ENCODE results near the gene CLEC18C.
"Not testable (repeated sequence)": the region's sequence is repeated elsewhere in the genome, so short reads cannot be mapped to it uniquely, and the experiment has no call there.

The CLEC18C gene

DNA sequence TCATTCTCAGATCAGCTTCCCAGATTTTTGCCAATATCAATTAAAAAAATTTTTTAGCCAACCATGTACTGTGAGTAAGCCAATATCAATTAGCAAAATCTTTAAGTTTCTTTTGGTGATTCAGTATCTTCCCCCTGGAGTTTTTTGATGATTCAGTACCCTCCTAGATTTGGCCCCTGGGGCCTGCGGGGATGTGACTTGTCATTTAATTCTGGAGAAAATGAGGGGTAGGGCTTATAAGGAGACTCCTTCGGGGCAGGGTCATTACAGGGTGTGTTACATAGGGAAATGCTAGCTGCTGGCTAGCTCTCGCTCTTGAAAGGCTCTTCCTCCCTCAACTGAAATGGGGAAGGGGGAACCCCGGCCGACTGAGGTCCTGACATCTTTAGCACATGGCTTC lies 17.0 kb downstream of the CLEC18C start:
- H3K9me3 Mint-ChIP-seq, H3K27ac Mint-ChIP-seq, H3K4me3 Mint-ChIP-seq, H3K27me3 Mint-ChIP-seq, H3K4me1 Mint-ChIP-seq, H3K36me3 Mint-ChIP-seq: not testable (repeated sequence)

DNA sequence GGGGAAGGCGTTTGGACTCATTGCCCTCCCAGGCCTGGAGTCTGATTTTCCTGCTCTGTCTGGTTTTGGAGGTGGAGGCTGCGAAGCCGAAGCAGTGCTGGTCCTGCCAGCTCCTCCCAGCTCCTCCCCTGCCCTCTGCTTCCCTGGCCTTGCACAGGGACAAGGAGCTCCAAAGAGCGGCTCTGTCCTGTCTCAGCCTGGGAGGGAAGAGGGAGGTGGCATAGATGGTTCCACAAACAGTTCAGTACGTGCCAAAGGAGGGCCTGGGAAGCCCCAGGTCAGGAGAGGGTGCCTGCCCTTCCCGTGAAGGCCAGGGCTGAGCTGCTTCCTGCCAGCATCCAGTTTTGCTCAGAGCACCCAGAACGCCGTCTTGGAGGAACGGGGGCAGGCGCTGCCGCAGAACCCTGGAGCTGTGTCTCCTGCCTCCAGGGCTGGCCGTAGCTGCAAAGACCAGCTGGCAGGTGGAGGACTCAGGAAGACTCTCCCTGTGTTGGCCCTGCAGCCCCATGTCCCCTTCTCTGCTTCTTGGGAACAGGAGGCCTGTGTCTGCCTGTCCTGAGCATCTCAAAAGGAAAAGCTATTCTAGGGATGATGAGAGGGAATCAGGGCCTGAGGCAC lies 23.2 kb downstream of the CLEC18C start:
- not testable (repeated sequence) for H3K36me3 Mint-ChIP-seq, H3K4me3 Mint-ChIP-seq, H3K4me1 Mint-ChIP-seq, H3K27ac Mint-ChIP-seq, H3K27me3 Mint-ChIP-seq, H3K9me3 Mint-ChIP-seq

DNA sequence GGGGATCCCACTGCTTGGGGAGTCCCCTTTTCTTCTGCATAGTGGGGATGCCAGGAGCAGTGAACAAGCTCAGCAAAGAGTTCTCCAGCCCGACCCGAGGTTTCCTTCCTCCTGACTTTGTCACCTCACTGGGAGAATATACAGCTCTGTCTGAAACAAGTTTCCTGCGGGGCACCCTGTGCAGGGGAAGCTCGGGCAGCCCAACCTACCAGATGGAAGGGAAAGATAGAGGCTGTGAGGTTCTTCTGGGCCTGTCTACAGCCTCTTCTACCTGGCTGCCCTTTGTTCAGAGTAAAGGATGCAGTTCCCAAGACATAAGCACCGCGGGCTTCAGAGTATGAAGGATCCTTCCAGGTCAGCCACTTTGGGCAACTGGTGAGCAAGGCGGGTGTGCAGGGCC lies 24.0 kb downstream of the CLEC18C start:
- not testable (repeated sequence) for H3K4me1 Mint-ChIP-seq, H3K36me3 Mint-ChIP-seq, H3K9me3 Mint-ChIP-seq, H3K27ac Mint-ChIP-seq, H3K27me3 Mint-ChIP-seq, H3K4me3 Mint-ChIP-seq

DNA sequence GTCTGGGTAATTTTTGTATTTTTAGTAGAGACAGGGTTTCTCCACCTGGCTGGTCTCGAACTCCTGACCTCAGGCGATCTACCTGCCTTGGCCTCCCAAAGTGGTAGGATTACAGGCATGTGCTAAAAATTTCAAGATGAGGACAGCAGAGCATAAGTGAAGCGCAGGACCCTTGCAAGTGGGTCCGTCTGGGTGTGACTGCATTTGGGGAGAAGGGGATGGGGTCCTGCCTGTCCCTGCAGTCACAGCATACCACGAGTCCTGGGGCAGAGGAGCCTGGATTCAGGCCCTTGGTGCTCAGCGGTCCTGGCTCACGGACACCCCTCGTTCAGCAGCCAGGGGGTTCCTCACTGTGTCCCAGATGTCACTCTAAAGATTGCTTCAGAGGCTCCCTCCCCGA lies 24.6 kb downstream of the CLEC18C start:
- not testable (repeated sequence) for H3K36me3 Mint-ChIP-seq, H3K27me3 Mint-ChIP-seq, H3K27ac Mint-ChIP-seq, H3K4me3 Mint-ChIP-seq, H3K9me3 Mint-ChIP-seq, H3K4me1 Mint-ChIP-seq

DNA sequence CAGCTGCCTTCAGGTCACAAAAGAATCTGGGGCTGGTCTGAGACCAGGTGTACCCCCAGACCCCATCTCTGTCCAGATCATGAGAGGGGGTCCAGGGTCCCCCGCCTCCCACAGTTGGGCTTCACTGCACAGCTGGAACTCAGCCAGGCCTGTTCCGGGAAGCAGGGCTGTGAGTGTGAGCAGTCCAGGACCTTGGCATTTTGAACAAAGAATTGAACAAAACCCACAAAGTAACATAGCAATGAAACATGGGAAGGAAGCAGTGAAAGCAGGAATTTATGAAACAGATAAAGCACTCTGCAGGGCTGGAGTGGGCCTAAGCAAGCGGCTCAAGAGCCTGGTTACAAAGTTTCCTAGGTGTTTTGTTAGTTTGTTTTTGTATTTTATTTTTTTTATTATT lies 25.1 kb downstream of the CLEC18C start:
- not testable (repeated sequence) for H3K4me3 Mint-ChIP-seq, H3K27me3 Mint-ChIP-seq, H3K27ac Mint-ChIP-seq, H3K9me3 Mint-ChIP-seq, H3K36me3 Mint-ChIP-seq, H3K4me1 Mint-ChIP-seq

DNA sequence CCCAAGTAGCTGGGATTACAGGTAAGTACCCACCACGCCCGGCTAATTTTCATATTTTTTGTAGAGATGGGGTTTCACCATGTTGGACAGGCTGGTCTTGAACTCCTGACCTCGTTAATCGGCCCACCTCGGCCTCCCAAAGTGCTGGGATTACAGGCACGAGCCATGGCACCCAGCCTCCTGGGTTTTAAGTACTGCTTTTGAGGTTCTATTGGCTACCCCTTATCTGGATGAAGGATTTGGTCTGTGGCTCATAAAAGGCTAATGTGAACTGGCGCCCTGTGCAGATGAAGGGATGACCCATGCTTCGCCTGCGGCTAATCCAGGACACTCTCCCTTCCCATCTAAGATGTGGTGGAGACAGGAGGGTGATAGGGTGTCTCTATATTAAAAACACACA lies 25.6 kb downstream of the CLEC18C start:
- not testable (repeated sequence) for H3K27ac Mint-ChIP-seq, H3K4me3 Mint-ChIP-seq, H3K27me3 Mint-ChIP-seq, H3K4me1 Mint-ChIP-seq, H3K36me3 Mint-ChIP-seq, H3K9me3 Mint-ChIP-seq

DNA sequence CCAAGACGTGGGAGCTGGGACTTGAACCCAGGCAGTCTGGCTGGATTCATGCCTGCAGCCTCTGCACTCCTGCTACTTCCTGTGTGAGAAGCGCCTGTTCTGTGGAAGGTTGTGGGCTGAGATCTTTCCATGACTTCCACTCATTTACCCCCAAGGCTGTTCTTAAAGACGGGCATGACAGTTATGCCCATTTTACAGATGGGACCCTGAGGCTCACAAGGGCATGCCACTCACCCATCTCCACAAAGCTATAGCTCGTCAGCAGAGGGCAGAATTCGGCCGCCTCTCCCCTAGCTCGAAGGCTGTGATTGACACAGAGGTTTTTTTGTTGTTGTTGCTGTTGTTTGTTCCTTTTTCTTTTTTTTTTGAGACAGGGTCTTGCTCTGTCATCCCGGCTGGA lies 26.5 kb downstream of the CLEC18C start:
- H3K27me3 Mint-ChIP-seq, H3K36me3 Mint-ChIP-seq, H3K9me3 Mint-ChIP-seq, H3K27ac Mint-ChIP-seq, H3K4me3 Mint-ChIP-seq, H3K4me1 Mint-ChIP-seq: not testable (repeated sequence)

DNA sequence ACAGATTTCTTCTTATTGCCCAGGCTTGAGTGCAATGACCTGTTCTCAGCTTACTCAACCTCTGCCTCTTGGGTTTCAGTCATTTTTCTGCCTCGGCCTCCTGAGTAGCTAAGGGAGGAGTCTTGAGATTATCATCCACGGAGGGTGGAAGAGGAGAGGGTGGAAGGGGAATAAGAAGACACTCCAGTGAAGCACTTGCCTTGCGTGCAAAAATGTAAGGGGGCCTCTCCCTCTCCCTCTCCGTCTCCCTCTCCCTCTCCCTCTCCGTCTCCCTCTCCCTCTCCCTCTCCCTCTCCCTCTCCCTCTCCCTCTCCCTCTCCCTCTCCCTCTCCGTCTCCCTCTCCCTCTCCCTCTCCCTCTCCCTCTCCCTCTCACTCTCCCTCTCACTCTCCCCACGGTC lies 29.9 kb downstream of the CLEC18C start:
- not testable (repeated sequence) for H3K9me3 Mint-ChIP-seq, H3K36me3 Mint-ChIP-seq, H3K4me1 Mint-ChIP-seq, H3K27me3 Mint-ChIP-seq, H3K4me3 Mint-ChIP-seq, H3K27ac Mint-ChIP-seq

DNA sequence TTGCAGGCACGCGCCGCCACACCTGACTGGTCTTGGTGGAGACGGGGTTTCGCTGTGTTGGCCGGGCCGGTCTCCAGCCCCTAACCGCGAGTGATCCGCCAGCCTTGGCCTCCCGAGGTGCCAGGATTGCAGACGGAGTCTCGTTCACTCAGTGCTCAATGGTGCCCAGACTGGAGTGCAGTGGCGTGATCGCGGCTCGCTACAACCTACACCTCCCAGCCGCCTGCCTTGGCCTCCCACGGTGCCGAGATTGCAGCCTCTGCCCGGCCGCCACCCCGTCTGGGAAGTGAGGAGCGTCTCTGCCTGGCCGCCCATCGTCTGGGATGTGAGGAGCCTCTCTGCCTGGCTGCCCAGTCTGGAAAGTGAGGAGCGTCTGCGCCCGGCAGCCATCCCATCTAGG lies 30.4 kb downstream of the CLEC18C start:
- H3K27ac Mint-ChIP-seq, H3K36me3 Mint-ChIP-seq, H3K4me3 Mint-ChIP-seq, H3K27me3 Mint-ChIP-seq, H3K4me1 Mint-ChIP-seq, H3K9me3 Mint-ChIP-seq: not testable (repeated sequence)

DNA sequence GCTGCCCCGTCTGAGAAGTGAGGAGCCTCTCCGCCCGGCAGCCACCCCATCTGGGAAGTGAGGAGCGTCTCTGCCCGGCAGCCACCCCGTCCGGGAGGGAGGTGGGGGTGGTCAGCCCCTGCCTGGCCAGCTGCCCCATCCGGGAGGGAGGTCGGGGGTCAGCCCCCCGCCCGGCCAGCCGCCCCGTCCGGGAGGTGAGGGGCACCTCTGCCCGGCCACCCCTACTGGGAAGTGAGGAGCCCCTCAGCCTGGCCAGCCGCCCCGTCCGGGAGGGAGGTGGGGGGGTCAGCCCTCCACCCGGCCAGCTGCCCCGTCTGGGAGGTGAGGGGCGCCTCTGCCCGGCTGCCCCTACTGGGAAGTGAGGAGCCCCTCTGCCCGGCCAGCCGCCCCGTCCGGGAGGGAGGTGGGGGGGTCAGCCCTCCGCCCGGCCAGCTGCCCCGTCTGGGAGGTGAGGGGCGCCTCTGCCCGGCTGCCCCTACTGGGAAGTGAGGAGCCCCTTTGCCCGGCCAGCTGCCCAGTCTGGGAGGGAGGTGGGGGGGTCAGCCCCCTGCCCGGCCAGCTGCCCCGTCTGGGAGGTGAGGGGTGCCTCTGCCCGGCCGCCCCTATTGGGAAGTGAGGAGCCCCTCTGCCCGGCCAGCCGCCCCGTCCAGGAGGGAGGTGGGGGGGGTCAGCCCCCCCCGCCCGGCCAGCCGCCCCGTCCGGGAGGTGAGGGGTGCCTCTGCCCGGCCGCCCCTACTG lies 31.2 kb downstream of the CLEC18C start:
- not testable (repeated sequence) for H3K27ac Mint-ChIP-seq, H3K9me3 Mint-ChIP-seq, H3K4me1 Mint-ChIP-seq, H3K4me3 Mint-ChIP-seq, H3K27me3 Mint-ChIP-seq
- peaks cover 11% of the 10 kb centered on the region for H3K36me3 Mint-ChIP-seq

DNA sequence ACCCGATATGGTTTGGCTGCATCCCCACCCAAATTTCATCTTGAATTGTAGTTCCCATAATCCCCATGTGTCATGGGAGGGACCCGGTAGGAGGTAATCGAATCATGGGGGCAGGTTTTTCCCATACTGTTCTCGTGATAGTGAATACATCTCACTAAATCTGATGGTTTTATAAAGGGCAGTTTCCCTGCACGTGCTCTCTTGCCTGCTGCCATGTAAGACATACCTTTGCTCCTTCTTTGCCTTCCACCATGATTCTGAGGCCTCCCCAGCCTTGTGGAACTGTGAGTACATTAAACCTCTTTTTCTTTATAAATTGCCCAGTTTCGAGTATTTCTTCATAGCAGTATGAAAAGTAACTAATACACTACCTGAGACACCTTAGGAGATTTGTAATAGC lies 32.8 kb downstream of the CLEC18C start:
- H3K27ac Mint-ChIP-seq, H3K4me1 Mint-ChIP-seq, H3K9me3 Mint-ChIP-seq, H3K27me3 Mint-ChIP-seq, H3K4me3 Mint-ChIP-seq: not testable (repeated sequence)
- peaks cover 12% of the 10 kb centered on the region for H3K36me3 Mint-ChIP-seq

DNA sequence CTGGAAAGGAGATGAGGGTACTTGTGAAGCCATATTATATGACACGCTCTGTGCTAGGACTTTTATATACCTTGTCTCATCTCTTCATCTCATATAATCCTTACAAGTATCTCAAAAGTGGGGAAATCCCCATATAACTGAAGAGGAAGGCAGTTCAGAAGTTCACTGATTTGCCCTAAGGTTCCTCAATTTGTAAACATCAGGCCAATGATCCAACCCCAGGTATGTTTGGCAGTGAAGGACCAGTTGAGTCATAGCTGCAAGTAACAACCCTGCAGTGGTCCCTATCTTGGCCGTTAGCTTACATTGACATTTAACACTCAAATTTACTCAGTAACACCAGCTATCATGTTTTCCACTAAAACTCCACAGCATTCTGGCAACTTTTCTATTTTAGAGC lies 45.0 kb downstream of the CLEC18C start:
- H3K9me3 Mint-ChIP-seq, result not testable (repeated sequence)

DNA sequence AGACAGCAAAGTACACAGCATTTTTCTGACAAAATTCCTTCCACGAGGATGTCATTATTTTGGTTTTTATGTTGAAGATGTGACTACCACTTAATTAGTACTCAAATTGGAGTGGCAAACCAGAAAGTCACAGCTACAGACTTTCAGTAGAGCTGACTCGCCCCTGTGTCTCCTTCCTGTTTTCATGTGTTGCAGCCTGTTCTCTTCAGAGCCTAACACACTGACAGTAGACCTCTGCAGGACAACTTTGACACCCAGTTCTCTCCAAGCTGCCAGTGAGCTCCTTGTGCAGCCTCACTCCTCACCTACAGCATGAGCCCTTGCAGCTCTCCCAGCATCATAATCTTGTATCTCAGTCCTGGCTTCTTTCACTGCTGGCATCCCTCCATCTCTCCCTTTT lies 49.0 kb downstream of the CLEC18C start:
- not testable (repeated sequence) for H3K4me3 Mint-ChIP-seq, H3K9me3 Mint-ChIP-seq, H3K27me3 Mint-ChIP-seq, H3K36me3 Mint-ChIP-seq, H3K27ac Mint-ChIP-seq, H3K4me1 Mint-ChIP-seq

More for the DNA sequence above, 45.0 kb downstream of the CLEC18C start:
- H3K36me3 Mint-ChIP-seq, H3K4me1 Mint-ChIP-seq, H3K27ac Mint-ChIP-seq, H3K4me3 Mint-ChIP-seq, H3K27me3 Mint-ChIP-seq: not testable (repeated sequence)

DNA sequence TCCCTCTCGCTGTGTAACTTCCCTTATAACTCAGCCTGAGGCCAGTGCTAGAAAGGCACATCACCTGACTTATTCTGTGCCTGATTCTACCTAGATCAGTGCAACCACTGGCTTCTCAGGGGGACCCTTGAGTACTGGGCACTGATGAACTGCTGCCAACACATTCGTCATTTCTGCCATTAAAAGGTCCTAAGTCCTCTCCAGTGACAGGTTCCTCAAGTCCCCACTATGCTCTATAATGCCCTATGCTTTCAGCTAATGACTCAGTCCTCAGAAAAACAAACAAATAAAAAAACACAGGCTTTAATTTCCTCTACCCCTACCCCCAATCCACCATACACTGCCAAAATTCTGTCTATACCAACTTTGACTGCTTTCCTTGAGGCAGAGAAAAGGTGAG lies 49.6 kb downstream of the CLEC18C start:
- not testable (repeated sequence) for H3K9me3 Mint-ChIP-seq, H3K36me3 Mint-ChIP-seq, H3K4me3 Mint-ChIP-seq, H3K27me3 Mint-ChIP-seq, H3K27ac Mint-ChIP-seq, H3K4me1 Mint-ChIP-seq

DNA sequence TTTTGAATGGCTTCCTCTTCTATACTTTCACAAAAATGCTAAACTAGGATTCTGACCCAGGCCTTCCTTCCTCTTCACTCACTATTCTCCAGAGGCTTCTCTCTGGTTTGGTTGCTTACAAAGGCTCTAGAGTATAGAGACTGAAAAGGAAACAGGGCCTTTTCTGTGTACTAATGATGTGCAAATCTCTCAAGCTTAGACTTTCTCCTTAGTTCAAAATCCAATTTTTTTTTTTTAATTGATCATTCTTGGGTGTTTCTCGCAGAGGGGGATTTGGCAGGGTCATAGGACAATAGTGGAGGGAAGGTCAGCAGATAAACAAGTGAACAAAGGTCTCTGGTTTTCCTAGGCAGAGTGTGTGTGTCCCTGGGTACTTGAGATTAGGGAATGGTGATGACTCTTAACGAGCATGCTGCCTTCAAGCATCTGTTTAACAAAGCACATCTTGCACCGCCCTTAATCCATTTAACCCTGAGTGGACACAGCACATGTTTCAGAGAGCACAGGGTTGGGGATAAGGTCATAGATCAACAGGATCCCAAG lies 50.5 kb downstream of the CLEC18C start:
- not testable (repeated sequence) for H3K9me3 Mint-ChIP-seq, H3K27me3 Mint-ChIP-seq, H3K27ac Mint-ChIP-seq, H3K36me3 Mint-ChIP-seq, H3K4me3 Mint-ChIP-seq, H3K4me1 Mint-ChIP-seq

DNA sequence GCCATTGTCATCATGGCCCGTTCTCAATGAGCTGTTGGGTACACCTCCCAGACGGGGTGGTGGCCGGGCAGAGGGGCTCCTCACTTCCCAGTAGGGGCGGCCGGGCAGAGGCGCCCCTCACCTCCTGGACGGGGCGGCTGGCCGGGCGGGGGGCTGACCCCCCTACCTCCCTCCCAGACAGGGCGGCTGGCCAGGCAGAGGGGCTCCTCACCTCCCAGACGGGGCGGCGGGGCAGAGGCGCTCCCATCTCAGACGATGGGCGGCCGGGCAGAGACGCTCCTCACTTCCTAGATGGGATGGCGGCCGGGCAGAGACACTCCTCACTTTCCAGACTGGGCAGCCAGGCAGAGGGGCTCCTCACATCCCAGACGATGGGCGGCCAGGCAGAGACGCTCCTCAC lies 51.1 kb downstream of the CLEC18C start:
- not testable (repeated sequence) for H3K27me3 Mint-ChIP-seq, H3K4me1 Mint-ChIP-seq, H3K27ac Mint-ChIP-seq, H3K9me3 Mint-ChIP-seq, H3K36me3 Mint-ChIP-seq, H3K4me3 Mint-ChIP-seq

DNA sequence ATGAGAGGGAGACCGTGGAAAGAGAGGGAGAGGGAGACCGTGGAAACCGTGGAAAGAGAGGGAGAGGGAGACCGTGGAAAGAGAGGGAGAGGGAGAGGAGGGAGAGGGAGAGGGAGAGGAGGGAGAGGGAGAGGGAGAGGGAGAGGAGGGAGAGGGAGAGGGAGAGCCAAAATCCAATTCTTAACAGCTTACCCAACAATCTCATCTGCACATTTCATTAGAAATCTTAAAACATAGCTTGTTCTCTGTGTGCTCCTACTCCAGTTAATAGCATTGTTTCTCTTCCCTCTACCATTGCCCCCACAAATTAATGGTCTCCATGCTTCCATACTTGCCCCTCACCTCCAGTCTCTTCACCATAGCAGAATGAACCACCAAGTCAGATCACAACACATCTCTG lies 51.8 kb downstream of the CLEC18C start:
- not testable (repeated sequence) for H3K36me3 Mint-ChIP-seq, H3K27me3 Mint-ChIP-seq, H3K9me3 Mint-ChIP-seq, H3K4me3 Mint-ChIP-seq, H3K4me1 Mint-ChIP-seq, H3K27ac Mint-ChIP-seq
